Jurkat, Clone E6-1 (cell line): Measurements from ENCODE around the gene NEK10. TPM values are rescaled to one million over a fixed set of nuclear protein-coding genes. Genes with fewer than 3 reads are reported as not detected.
A peak's percentile ranks its signal among the peaks of the same experiment; 100 is the strongest.
"Not testable (repeated sequence)": the region's sequence is repeated elsewhere in the genome, so short reads cannot be mapped to it uniquely, and the experiment has no call there.

Source experiments
- DNase-seq: peaks from one replicate; pipeline ENCODE4 v3.0.0-alpha.2; 2011; ENCODE audit warnings: low read depth, low spot score
- H3K4me3 ChIP-seq: 2 replicates; pipeline ENCODE4 v1.5.1; 2011; ENCODE audit warnings: mild to moderate bottlenecking, low read length, control low read depth, moderate library complexity
- polyA plus RNA-seq: library from polyadenylated mRNA; unstranded; fragments of >200 nt; gene quantifications from one replicate; pipeline ENCODE4 v1.2.1, GENCODE V29; 2012; ENCODE audit warnings: missing spikeins; ENCODE audit not compliant: insufficient read length, insufficient read depth

Gene NEK10, protein sequence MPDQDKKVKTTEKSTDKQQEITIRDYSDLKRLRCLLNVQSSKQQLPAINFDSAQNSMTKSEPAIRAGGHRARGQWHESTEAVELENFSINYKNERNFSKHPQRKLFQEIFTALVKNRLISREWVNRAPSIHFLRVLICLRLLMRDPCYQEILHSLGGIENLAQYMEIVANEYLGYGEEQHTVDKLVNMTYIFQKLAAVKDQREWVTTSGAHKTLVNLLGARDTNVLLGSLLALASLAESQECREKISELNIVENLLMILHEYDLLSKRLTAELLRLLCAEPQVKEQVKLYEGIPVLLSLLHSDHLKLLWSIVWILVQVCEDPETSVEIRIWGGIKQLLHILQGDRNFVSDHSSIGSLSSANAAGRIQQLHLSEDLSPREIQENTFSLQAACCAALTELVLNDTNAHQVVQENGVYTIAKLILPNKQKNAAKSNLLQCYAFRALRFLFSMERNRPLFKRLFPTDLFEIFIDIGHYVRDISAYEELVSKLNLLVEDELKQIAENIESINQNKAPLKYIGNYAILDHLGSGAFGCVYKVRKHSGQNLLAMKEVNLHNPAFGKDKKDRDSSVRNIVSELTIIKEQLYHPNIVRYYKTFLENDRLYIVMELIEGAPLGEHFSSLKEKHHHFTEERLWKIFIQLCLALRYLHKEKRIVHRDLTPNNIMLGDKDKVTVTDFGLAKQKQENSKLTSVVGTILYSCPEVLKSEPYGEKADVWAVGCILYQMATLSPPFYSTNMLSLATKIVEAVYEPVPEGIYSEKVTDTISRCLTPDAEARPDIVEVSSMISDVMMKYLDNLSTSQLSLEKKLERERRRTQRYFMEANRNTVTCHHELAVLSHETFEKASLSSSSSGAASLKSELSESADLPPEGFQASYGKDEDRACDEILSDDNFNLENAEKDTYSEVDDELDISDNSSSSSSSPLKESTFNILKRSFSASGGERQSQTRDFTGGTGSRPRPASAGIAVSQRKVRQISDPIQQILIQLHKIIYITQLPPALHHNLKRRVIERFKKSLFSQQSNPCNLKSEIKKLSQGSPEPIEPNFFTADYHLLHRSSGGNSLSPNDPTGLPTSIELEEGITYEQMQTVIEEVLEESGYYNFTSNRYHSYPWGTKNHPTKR
- polyA plus RNA-seq: 2.3 TPM

- peak; percentile 84 for DNase-seq
- H3K4me3 ChIP-seq: peak within 1 kb of the TSS; percentile 84
These were observed at the start of gene NEK10 for GRCh38 chr3:27368831-27369607. TSS of gene NEK10 (minus strand) at chr3:27369383. CDS start at chr3:27352882, 16,501 bp downstream.

DNA sequence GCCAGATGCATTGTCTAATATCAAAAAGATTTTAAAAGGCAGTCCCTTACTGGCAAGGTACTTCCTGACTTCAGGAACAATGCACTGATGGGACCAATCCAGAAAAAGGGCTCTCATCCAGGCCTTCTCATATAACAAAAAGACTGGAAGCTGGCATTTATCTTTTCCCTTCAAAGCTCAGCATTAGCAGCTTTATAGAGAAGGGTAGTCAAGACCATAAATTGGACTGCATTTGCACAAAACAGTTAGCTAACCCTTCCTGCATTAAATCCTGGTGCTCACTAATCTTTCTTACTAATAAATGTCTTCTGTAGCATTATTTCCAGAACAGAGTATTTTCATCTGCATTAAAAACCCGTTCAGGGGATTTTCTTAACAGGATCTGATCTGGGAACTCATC lies 46.0 kb upstream of the NEK10 start:
- no peak overlapping the region for H3K4me3 ChIP-seq
- no peak for DNase-seq

DNA sequence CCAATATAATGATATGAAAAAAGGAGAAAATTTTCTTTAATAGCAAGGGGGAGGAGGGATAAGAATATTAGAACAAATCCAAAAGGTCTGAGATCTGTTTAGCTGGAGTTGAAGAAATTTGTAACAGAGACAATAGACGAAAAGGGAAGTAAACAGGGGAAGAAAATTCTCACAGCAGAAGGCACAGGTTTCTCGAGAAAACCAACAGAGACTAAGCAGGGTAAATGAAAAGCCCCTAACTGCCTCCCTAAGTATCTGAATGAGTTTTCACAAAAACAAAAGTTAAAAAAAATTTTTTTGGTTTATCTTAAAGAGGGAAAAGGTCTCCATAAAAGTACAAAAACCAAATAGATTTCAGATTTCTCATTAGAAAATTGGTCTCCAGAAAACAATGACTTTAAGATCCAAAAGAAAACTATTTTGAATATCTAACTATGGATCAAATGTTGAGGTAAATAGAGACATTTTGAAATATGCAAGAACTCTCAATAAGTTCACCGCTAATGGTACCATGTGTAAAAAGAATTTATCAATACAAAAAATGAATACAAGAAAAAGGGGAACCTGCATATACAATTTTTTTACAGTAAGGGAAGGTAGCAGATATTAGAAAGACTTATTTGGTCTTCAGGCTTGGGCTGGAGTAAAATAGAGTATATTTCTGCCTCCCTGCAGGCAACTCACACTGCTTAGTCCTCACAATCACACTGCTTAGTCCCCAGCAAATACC lies 23.9 kb upstream of the NEK10 start:
- DNase-seq: no peak

GRCh38 chr3:27392414-27392813 lies 23.2 kb upstream of the NEK10 start:
- H3K4me3 ChIP-seq, DNase-seq: not testable (repeated sequence)

More for the DNA sequence above, 23.9 kb upstream of the NEK10 start:
- no peak overlapping the region for H3K4me3 ChIP-seq

GRCh38 chr3:27391796-27392195 lies 22.6 kb upstream of the NEK10 start:
- no peak for DNase-seq
- no peak overlapping the region for H3K4me3 ChIP-seq

GRCh38 chr3:27387625-27388024 lies 18.4 kb upstream of the NEK10 start:
- no peak for DNase-seq
- H3K4me3 ChIP-seq: no peak overlapping the region

DNA sequence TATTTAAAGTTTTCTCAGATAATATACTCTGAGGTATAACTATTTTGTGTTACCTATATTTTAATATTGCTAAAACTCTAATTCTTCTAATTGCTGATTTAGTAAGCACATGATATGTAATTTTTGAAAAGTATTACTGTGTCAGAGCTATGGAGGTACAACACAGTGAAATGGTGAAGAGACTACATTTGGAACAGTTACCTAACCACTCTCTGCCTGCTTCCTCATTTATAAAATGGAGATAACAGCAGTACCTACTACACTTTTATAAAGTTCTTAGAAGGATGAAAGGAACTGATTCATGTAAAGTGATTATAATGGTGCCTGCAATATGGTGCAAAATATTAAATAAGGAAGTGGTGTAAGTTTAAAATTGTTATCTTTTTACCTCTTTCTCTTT lies 16.3 kb upstream of the NEK10 start:
- H3K4me3 ChIP-seq: no peak overlapping the region
- no peak for DNase-seq

- H3K4me3 ChIP-seq: no peak overlapping the region
- DNase-seq: no peak
These were observed 15.0 kb upstream of the NEK10 start for GRCh38 chr3:27384191-27384590.

DNA sequence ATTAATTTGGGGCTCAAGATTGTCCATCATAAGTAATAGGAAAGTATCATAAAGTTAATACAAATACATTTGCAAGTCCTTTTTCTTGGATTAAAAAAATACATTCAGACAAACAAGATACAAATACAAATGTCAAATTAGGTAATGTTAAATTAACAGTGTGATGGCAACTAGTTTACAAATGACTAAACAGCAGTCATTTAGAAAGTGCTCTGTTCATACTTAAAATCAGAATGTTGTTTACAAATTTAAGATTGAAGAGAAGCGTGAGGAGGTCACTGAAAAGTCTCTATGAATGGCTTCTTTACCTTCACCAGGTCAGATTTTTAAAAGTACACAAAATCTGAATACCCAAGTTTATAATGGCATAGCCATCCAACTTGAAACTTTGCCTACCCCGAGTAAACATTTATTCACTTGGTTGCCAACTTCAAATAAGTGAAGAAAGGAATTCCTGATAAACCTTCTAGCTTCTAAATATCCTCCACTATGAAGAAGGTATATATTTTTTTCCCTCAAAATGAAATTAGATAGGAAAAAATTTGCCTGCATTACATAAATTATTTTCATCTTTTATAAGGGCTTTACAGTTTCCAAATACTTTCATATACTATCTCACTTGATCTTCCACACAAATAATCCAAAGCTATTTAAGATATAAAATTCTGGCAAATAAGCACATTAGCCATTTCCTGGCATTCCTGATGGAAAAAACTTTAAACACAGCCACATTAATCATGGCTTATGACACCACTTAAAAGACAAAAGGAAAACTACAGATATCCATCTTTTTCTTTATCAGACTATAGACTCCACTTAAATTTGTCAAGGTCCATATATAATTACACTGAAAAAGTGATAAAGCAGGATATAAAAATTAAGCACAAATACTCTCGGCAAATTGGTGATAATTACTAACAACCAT lies 11.5 kb upstream of the NEK10 start:
- DNase-seq: no peak

GRCh38 chr3:27378331-27378730 lies 9.1 kb upstream of the NEK10 start:
- H3K4me3 ChIP-seq: no peak overlapping the region
- no peak for DNase-seq

More for the DNA sequence above, 11.5 kb upstream of the NEK10 start:
- H3K4me3 ChIP-seq: no peak overlapping the region

DNA sequence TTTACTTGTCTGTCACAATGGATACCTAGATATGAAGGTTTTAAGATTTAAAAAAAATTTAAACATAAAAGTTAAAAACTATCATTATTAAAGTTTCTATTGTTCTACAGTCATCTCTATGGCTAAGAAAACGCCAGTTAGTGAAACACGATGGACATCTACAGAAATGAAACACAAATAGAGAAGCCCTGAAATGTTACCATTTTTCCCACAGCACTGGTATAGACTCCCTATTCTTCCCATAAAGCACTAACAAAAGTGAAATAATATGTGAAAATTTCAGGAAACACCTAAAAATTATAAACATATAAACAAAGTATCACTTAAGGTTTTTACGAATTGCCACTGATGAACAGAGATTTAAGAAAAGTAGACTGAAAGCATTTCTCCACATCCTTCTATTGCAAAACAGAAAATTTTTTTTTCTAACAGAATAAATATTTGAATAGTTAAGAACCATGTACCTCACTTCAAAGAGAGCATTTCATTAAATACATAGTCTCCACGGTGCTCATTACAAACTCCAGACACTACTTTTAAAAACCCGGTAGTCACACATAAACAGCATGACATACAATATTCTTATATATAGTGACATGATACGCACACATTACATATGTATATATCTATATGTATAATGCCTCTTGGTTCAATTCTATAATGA lies 7.1 kb upstream of the NEK10 start:
- no peak for DNase-seq
- no peak overlapping the region for H3K4me3 ChIP-seq

DNA sequence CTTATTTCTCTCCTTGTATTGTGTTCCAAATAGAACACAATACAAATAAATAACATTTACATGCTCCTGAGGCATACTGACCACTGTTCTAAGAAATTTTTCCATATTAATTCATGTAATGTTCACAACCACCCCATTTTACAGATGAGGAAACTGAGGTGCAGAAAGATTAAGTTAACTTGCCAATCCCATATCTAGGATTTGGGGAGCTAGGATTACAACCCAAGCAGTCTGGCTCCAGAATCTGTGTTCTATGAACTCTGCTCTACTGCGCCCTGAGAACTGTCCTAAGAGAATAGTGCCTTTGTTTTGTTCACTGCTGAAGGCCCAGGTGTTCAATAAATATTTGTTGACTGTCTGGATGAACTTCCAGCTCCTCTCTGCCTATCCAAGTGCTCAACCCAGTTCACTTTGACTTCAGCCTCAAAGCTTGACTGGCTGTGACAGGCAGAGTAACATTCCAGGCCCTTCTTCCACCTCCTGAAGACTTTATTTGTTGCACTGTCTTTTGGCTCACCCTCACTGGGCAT lies 3.1 kb downstream of the NEK10 start:
- no peak overlapping the region for H3K4me3 ChIP-seq
- DNase-seq: no peak

DNA sequence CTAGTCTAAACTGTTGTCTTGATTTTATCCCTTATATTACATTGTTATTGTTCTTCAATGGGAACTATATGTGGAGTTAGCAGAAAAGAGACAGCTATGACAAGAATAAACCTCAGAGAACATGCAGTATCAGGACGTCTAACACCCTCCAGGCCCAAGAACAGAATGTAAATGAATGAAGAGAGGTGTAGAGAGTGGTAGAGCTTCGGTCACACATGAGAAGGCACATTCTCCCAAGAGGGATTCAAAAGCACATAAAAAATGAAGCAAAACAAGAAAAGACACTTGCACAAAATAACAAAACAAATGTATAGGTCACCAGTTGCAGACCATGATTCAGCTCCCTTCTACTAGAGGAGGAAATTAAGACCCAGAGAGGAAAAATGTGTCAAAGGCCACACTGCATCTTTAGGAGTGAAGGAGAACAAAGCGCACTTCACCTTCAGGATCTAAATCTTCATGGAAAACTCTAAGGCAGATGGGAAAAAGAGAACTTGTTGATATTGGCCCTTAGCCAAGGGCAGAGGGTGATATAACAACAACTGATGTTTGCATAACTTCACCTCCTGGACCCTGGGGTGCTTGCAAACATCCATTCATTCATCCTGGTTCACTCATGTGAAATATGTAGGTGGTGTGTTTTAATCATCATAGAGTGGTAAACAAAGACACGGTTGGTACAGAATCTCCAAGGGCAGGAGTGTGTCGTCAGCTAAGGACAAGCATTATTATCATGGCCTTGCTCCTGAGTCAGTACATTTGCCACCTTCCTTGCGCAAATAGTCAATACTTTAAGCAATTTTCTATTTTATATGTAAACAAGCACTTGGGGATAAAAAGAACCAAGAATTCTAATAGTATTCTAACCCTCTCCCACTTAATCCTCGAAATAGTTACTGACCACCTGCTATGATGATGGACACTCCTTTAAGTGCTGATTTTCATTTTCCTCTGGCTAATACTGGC lies 8.8 kb downstream of the NEK10 start:
- no peak overlapping the region for H3K4me3 ChIP-seq
- DNase-seq: no peak

DNA sequence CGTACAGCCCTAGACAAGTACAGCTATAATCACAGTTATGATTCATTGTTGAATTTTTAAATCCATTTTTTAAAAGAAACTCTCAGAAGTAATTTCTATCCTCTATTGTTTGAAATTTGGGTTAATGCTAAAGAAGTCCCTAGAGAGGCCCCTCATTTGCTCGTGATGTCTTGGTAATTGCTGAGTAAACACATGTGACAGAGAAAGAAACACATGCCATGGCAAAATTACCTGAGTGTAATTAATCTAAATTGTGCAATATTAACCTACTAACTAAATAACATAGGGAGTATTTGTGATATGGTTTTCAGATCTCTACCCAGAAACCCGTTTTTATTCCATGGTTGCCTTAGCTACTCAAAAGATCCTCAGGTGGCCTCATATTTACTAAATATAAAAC lies 10.8 kb downstream of the NEK10 start:
- no peak overlapping the region for H3K4me3 ChIP-seq
- DNase-seq: no peak

DNA sequence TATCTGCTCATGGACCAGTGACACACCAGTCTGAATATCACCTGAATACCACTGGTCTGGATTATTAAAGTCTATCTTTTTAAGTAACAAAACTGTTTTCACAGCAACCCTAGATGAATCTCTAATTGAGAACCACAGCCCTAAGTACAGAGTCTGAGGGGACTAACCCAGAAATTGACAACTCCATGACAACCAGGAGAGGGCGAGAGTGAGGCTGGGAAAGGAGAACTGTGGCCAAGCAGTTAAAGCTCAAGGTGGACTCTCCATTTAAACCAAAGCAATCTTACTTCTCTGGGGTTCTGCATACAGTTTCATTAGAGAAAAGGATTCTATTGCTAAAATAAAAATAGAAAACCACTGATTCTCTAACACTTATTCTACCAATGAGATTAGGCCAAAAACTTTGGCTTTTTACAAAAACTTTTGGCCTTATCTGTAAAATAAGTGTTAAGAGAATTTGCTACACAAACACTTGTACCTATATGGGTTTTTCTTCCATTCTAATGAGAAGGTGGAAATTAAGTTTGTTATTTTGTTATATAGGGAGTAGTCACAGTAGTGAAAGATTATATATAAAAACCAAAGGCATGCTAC lies 11.4 kb downstream of the NEK10 start:
- no peak overlapping the region for H3K4me3 ChIP-seq
- DNase-seq: peak; percentile 79
